Measurements from ENCODE around the gene RUNX3.
A peak's percentile ranks its signal among the peaks of the same experiment; 100 is the strongest.

The RUNX3 gene

DNA sequence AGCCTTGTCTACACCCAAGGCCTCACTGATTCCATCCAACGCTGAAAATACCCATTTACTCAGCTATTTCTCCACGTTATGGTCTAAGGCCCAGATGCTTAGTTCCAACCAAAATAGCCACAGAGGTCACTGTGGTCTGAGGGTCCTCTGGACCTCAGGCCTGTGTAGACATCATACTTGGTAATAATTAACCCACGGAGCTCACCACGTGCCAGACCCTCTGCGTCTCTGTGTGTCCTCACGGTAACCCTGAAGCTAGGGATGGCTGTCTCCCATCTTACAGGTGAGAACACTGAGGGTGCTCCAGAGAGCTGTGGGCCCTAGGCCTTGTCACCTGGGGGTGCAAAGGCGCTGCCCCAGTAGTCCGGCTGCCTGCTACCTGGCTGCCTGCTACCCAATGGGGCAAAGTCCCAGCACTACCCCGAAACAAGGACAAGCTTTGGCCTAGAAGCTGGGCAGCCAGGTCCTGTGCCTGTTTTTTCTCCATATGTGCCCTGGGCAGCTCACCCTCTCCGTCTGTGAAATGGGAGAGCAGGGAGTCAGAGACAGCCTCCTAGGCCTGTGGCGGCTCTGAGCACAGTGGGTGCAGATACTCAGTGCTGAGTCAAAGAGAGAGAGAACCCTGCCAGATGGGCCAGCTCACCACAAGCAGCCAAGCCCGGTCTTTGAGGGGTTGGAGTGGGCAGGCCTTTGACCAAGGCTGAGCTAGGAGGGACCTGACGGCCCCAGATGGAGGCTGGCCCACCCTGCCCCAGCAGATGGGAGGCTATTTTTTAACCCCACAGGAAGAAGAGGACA is 17.0 kb upstream of the RUNX3 start:
- no peak for DNase-seq (ENCODE audit: low spot score)
- Mint-ChIP-seq H3K4me3 (no peak overlapping the region), H3K4me1 (ENCODE audit: low read depth) (peaks cover 47% of the 10 kb centered on the region), H3K27me3 (ENCODE audit: low read depth) (no peaks in the 10 kb centered on the region), H3K36me3 (ENCODE audit: low read depth) (peaks cover 29% of the 10 kb centered on the region), H3K9me3 (no peaks in the 10 kb centered on the region), H3K27ac (peak overlapping the region; percentile 53)

DNA sequence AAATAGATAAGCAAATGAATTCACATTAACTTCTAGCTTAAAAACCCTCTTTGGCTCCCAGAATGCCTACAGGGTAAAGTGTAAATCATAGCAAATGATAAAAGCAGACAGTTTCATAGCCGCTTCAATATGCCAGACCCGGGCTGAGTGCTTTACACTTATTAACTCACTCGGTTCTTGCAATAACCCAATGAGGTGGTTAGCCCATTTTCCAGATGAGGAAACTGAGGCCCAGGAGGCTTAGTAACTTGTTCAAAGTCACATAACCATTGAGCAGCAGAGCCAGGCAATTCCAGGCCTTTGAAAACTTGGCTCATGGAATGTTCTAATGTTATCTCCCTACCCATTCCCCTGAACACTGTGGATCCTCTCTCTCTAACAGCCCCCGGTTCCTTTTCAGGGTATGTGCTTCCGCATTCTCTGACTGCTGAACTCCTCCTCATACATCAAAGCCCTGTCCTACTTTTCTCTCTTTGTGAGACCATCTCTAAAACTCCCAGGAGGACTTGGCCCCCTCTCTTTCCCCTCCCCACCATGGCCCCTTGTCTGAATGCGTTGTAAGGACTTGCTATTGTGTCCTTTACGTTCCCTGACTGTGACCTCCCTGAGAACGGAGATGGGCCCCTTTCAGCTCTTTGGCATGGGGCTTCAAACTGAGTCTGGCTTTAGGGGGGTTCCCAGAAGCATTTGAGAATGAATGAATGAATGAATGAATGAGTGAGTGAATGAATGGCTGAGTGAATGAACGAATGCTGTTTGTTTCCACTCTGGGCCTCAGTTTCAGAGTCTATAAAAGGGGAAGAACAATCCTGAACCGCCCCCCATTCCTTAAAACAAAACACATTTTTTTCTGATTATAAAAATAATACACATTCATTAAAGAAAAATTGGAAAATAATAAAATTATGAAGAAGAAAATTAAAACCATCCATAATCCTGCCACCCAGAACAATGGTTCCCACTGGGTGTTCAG is 15.6 kb upstream of the RUNX3 start:
- Mint-ChIP-seq H3K9me3 (no peaks in the 10 kb centered on the region), H3K36me3 (ENCODE audit: low read depth) (peaks cover 27% of the 10 kb centered on the region), H3K4me1 (ENCODE audit: low read depth) (peaks cover 44% of the 10 kb centered on the region), H3K27ac (no peak overlapping the region), H3K4me3 (no peak overlapping the region), H3K27me3 (ENCODE audit: low read depth) (no peaks in the 10 kb centered on the region)
- DNase-seq (ENCODE audit: low spot score), result no peak

DNA sequence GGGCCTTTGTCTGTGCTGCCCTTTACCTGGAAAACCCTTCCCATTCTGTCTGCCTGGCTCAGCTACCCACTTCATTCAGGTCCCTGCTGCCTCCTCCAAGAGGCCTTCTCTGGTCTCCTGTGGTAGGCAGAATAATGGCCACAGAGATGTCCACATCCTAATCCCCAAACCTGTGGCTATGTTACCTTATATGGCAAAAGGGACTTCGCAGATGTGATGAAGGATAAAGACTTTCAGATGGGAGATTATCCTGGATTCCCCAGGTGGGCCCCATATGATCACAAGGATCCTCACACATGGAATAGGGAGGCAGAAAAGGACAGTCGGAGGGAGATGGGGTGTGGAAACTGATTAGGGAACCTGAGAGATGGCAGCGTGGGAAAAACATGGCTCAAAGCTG is 14.2 kb upstream of the RUNX3 start:
- Mint-ChIP-seq H3K9me3 (no peaks in the 10 kb centered on the region), H3K27ac (peak overlapping the region; percentile 20), H3K4me3 (no peak overlapping the region), H3K27me3 (ENCODE audit: low read depth) (no peaks in the 10 kb centered on the region), H3K36me3 (ENCODE audit: low read depth) (peaks cover 22% of the 10 kb centered on the region), H3K4me1 (ENCODE audit: low read depth) (peaks cover 37% of the 10 kb centered on the region)
- no peak for DNase-seq (ENCODE audit: low spot score)

DNA sequence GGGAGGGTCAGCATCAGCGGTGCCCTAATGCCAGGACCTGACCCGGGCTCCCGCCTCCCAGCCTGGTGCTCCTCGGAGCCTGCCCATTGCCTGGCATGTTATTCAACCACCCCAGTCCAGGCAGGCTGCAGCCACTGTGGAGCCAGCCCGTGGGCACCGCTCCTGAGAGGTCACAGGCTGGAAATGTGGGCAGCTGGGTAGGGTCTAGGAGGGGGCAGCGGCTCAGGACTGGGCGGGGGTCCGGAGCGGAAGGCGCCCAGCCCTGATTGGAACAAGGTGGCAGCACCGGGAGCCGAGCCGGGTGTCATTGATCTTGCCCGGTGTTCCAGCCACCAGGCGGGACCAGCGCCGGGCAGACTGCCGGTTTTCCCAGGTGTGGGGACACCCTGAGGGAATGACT is 12.7 kb upstream of the RUNX3 start:
- H3K36me3 Mint-ChIP-seq (ENCODE audit: low read depth), result peaks cover 16% of the 10 kb centered on the region
- no peaks in the 10 kb centered on the region for H3K27me3 Mint-ChIP-seq (ENCODE audit: low read depth)
- no peak overlapping the region for H3K27ac Mint-ChIP-seq
- H3K9me3 Mint-ChIP-seq, result no peaks in the 10 kb centered on the region
- H3K4me3 Mint-ChIP-seq, result no peak overlapping the region
- DNase-seq (ENCODE audit: low spot score), result no peak
- peaks cover 26% of the 10 kb centered on the region for H3K4me1 Mint-ChIP-seq (ENCODE audit: low read depth)

DNA sequence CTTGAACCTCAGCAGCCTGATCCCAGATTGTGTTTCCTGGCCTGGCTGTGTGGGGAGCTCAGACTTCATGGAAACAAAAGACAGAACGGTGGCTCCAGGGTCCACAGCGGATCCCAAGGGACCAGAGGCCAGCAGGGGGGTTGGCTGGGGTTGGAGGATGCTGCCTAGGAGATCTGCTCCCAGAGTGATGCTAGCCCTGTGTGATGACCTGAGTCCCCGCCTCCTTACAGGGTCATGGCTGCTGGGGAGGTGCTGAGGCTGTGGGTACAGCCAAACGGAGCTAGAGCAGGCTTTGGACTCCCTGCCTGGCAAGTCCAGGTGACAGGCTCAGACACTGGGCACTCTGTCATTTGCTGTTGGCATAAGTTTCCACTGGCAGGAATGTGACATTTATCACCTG is 11.5 kb upstream of the RUNX3 start:
- Mint-ChIP-seq H3K36me3 (ENCODE audit: low read depth) (peaks cover 14% of the 10 kb centered on the region), H3K27ac (no peak overlapping the region), H3K27me3 (ENCODE audit: low read depth) (no peaks in the 10 kb centered on the region), H3K4me1 (ENCODE audit: low read depth) (peaks cover 20% of the 10 kb centered on the region), H3K9me3 (no peaks in the 10 kb centered on the region), H3K4me3 (no peak overlapping the region)
- no peak for DNase-seq (ENCODE audit: low spot score)

DNA sequence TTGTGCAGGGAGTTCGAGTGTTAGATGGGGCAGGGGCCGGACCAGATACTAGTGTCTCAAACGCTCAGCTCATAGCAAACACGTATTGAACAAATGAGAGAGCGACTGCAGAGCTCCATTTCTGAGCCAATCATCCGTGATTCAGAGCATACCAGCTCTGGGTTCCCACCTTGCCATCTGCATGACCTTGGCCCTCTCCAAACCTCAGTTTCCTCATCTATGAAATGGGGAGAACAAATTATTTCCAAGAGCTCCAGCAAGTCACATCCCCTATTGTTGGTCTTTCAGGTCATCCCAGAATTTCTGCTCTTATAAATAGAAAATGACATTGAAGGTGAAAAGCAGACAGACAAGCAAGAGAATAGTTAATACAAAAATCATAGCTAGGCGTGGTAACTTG is 10.2 kb upstream of the RUNX3 start:
- no peaks in the 10 kb centered on the region for H3K9me3 Mint-ChIP-seq
- DNase-seq (ENCODE audit: low spot score), result no peak
- H3K4me3 Mint-ChIP-seq, result no peak overlapping the region
- peaks cover 18% of the 10 kb centered on the region for H3K36me3 Mint-ChIP-seq (ENCODE audit: low read depth)
- peaks cover 26% of the 10 kb centered on the region for H3K4me1 Mint-ChIP-seq (ENCODE audit: low read depth)
- no peak overlapping the region for H3K27ac Mint-ChIP-seq
- H3K27me3 Mint-ChIP-seq (ENCODE audit: low read depth), result no peaks in the 10 kb centered on the region

DNA sequence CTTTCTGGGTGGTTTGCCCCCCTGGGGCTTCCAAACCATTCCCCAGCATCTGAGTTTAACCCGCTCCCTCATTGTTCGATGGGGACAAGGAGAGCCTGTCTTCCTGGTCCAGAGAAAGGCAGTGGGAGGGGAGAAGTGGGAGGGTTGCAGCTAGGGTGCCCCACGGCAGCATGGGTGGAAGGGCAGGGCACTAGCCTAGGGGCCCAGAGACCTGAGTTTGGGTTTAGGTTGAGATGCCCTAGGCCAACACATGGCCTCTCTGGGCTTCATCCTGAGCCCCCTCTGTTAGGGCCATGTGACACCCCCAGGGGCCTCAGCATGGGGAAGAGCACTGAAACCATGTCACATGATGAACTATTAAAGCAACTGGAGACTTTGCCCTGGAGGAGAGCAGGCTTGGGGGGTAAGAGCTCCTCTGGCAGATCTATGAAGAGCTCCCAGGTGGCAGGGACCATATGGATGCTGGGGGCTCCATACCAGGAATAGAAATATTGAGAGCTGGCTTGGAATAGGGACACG is 9.7 kb upstream of the RUNX3 start:
- H3K4me1 Mint-ChIP-seq (ENCODE audit: low read depth), result peaks cover 26% of the 10 kb centered on the region
- peaks cover 18% of the 10 kb centered on the region for H3K36me3 Mint-ChIP-seq (ENCODE audit: low read depth)
- no peak for DNase-seq (ENCODE audit: low spot score)
- H3K27me3 Mint-ChIP-seq (ENCODE audit: low read depth), result no peaks in the 10 kb centered on the region
- no peak overlapping the region for H3K27ac Mint-ChIP-seq
- H3K9me3 Mint-ChIP-seq, result no peaks in the 10 kb centered on the region
- no peak overlapping the region for H3K4me3 Mint-ChIP-seq

DNA sequence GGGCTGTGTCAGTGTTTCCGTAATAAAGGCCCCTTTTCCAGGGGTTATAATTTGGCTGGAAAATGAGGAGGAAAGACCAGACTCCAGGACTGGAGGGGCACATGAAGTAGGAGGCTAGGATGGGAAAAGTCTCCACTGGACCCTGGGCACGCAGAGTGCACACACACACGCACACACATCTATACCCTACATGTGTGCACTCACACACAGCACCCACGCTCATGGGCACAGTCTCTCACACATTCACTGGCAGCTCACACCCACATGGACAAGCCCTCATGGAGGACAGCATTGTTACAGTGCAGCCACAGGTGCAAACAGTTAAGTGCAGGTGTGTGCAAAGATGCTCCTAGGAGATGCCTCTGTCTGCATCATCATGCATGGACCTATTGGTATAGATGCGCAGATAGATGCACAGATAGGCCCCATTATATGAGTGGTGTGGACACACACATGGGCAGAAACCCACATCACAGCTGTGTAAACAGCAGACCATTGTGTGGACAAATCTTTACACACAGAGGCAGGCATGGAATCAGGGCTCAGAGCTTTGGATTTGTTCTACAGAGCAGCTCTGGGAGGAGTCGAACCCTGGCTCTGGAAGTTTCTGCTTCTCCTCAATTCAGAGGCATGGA is 9.1 kb upstream of the RUNX3 start:
- no peaks in the 10 kb centered on the region for H3K27me3 Mint-ChIP-seq (ENCODE audit: low read depth)
- peaks cover 16% of the 10 kb centered on the region for H3K36me3 Mint-ChIP-seq (ENCODE audit: low read depth)
- H3K9me3 Mint-ChIP-seq, result no peaks in the 10 kb centered on the region
- H3K4me1 Mint-ChIP-seq (ENCODE audit: low read depth), result peaks cover 26% of the 10 kb centered on the region
- no peak for DNase-seq (ENCODE audit: low spot score)
- no peak overlapping the region for H3K27ac Mint-ChIP-seq
- H3K4me3 Mint-ChIP-seq, result no peak overlapping the region

DNA sequence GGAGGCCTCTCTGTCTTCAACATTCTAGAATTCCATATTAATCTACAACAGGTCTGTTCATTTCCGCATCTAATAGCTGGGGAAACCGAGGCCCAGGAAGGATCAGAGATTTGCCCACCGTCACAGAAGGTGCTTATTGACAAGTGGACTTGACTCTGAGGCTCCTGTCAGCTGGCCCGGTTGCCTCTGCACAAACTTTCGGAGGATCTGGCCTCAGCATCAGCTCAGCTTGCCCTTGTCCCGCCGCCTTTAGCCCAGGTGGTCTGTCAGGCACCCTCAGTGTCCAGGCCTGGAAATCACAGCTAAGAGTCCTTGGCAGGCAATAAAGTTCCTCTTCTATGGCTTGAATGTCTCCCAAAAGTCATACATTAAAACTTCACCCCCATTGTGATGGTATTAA is 8.2 kb upstream of the RUNX3 start:
- Mint-ChIP-seq H3K27me3 (ENCODE audit: low read depth) (no peaks in the 10 kb centered on the region), H3K36me3 (ENCODE audit: low read depth) (peaks cover 16% of the 10 kb centered on the region), H3K27ac (no peak overlapping the region), H3K4me3 (no peak overlapping the region), H3K4me1 (ENCODE audit: low read depth) (peaks cover 31% of the 10 kb centered on the region), H3K9me3 (no peaks in the 10 kb centered on the region)
- DNase-seq (ENCODE audit: low spot score), result no peak

DNA sequence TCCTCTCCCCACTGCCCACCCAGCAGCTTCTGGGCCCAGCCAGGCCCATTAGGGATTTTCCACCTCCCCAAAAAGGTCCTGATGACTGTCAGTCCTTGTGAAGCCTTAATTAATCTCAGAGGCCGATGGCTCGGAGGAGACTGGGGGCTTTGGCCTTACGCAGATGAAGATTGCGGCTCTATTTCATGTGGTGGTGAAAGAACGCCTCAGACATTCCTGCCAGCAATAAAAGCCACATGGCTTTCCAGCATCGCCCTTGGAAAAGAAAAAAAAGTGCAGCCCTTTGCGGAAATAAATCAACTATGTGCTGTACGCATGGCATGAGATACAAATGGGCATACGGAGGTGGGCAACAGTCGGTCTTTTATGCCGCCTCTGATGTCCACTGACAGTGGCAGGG is 6.6 kb upstream of the RUNX3 start:
- peaks cover 35% of the 10 kb centered on the region for H3K4me1 Mint-ChIP-seq (ENCODE audit: low read depth)
- no peaks in the 10 kb centered on the region for H3K9me3 Mint-ChIP-seq
- DNase-seq (ENCODE audit: low spot score), result no peak
- no peak overlapping the region for H3K27ac Mint-ChIP-seq
- H3K36me3 Mint-ChIP-seq (ENCODE audit: low read depth), result peaks cover 18% of the 10 kb centered on the region
- H3K27me3 Mint-ChIP-seq (ENCODE audit: low read depth), result no peaks in the 10 kb centered on the region
- H3K4me3 Mint-ChIP-seq, result no peak overlapping the region

DNA sequence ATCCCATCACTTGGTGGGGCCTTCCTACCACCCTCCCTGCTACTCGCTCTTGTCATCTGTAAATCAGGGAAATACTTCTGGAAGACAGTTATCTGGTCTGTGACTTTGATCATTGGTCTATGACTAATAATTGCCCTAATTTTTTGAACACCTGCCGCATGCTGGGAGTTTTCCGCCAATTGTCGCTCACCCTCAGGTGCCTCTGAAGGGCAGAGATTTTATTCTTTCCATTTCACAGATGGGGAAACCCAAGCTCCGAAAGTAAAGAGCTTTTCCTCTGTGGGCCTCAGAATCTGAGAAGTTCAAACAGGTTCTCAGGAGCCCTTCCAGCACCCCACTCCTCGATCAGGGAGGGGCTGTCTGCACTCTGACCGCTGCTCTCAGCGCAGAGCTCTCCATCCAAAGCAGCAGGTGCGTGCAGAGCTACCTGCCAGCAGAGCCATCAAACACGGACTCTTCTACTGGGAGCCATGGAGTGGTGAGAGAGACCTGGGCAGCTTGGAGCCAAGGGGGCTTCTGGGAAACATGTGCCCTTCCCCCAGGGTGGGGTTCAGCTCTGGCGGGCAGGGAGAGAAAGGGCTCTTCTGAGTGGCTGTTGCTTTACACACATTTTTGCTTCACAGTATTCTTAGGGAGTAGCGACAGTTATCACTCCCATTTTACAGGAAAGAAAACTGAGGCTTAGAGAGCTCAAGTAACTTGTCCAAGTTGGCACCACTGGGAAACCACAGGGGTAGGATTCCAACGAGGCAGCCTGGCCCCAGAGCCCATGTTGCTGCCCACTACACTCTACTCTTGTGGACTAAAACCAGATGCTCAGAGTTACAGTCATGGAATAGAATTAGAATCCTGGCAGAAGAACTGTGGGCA is 5.8 kb upstream of the RUNX3 start:
- no peaks in the 10 kb centered on the region for H3K9me3 Mint-ChIP-seq
- no peak overlapping the region for H3K4me3 Mint-ChIP-seq
- no peak for DNase-seq (ENCODE audit: low spot score)
- no peaks in the 10 kb centered on the region for H3K27me3 Mint-ChIP-seq (ENCODE audit: low read depth)
- peaks cover 16% of the 10 kb centered on the region for H3K36me3 Mint-ChIP-seq (ENCODE audit: low read depth)
- H3K4me1 Mint-ChIP-seq (ENCODE audit: low read depth), result peaks cover 30% of the 10 kb centered on the region
- H3K27ac Mint-ChIP-seq, result no peak overlapping the region

DNA sequence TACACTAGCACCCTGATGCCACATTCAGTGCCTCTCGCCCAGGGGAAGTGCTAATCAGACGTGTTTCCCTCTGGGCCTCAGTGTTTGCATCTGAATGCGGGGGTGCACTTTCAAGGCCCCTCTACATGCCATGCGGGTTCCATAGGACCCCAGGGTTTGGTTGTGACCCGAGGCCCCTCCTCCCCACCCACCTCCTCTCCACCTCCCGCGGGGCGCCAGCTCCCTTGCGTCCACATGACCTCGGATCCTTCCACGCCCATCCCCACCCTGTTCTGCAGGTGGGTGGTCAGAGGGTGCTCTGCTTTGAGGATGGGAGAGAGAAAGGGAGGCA is 5.1 kb upstream of the RUNX3 start:
- Mint-ChIP-seq H3K4me3 (no peak overlapping the region), H3K36me3 (ENCODE audit: low read depth) (peaks cover 16% of the 10 kb centered on the region), H3K9me3 (no peaks in the 10 kb centered on the region), H3K27ac (no peak overlapping the region), H3K4me1 (ENCODE audit: low read depth) (peaks cover 30% of the 10 kb centered on the region), H3K27me3 (ENCODE audit: low read depth) (no peaks in the 10 kb centered on the region)
- DNase-seq (ENCODE audit: low spot score), result no peak

Measured in T-helper 2 cell treated with Interferon-gamma antibody and Interleukin-4, amounts not matched to agents 5 μg/mL and 100 μg/mL, for 36 hours (primary cell).